Measurements from ENCODE around the gene ZNF581. TPM values are rescaled to one million over a fixed set of nuclear protein-coding genes. Genes with fewer than 3 reads are reported as not detected.
A peak's percentile ranks its signal among the peaks of the same experiment; 100 is the strongest.

Gene ZNF581
- total RNA-seq, 3 donors from 2014 or later: 10.7 to 16.8 (median 16.7) TPM

DNA sequence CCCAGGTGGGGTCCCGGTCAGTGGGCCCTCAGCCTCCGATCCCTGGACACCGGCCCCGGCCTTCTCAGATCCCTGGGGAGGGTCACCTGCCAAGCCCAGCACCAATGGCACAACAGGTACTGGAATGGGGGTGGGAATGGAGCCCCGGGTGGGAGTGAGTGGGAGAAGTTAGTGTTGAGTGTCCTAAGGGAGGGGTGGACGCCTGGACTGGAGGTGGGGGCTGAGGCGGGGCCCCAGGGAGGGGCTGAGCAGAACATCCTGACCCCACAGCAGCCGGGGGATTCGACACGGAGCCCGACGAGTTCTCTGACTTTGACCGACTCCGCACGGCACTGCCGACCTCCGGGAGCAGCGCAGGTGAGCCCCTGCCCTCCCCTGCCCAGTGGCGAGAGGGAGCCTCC is 49.2 kb downstream of the ZNF581 start:
- no peak overlapping the region for H3K4me3 ChIP-seq
- peak in 1 of 2 donors; percentile 48 for DNase-seq (ENCODE audit: low spot score in 2 of 2)
- peaks cover 7% of the 10 kb centered on the region for H3K36me3 ChIP-seq
- no peaks in the 10 kb centered on the region for H3K27me3 ChIP-seq
- H3K4me1 ChIP-seq: no peaks in the 10 kb centered on the region
- H3K27ac ChIP-seq: no peak overlapping the region
- H3K9me3 ChIP-seq: no peaks in the 10 kb centered on the region
- TF ChIP-seq, protein P1, sequence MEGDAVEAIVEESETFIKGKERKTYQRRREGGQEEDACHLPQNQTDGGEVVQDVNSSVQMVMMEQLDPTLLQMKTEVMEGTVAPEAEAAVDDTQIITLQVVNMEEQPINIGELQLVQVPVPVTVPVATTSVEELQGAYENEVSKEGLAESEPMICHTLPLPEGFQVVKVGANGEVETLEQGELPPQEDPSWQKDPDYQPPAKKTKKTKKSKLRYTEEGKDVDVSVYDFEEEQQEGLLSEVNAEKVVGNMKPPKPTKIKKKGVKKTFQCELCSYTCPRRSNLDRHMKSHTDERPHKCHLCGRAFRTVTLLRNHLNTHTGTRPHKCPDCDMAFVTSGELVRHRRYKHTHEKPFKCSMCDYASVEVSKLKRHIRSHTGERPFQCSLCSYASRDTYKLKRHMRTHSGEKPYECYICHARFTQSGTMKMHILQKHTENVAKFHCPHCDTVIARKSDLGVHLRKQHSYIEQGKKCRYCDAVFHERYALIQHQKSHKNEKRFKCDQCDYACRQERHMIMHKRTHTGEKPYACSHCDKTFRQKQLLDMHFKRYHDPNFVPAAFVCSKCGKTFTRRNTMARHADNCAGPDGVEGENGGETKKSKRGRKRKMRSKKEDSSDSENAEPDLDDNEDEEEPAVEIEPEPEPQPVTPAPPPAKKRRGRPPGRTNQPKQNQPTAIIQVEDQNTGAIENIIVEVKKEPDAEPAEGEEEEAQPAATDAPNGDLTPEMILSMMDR (IDR thresholded peaks at IDR 0.05): no peak
- TF ChIP-seq POLR2A (IDR thresholded peaks at IDR 0.05) (no peak), POLR2AphosphoS5 (IDR thresholded peaks at IDR 0.05) (no peak)
- intact Hi-C loops (cut with DNase I; ENCODE audit: low total_unique reads): no loop called here

DNA sequence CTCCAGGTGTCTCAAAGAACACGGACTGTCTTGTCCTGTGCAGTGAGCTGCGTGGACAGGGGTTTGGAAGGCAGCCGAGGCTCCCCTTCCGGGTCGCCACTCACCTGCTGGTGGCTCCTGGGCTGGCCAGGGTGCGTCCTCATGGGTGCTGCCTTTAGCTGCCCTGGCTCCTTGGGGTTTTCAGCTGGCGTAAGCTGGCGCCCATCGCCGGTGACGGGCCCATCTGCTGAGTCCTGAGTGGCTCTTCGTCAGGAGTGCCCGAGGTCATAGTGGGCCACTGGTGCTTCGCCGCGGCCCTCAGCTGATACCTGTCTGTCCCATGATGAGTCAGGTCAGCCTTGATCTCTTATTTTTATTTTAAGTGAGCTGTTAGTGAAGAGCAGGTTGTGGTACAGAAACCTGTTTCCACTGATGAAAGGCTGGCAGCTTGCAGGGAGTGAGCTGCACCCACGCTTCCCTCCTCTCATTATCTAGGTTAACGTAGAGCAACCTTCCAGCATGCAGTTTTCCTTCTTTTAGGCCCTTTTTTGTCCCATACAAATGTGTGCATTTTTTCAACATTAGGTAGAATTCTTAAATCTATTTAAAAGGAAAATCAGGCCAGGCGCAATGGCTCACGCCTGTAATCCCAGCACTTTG is 50.0 kb downstream of the ZNF581 start:
- Histone ChIP-seq H3K9me3 (no peaks in the 10 kb centered on the region), H3K4me1 (no peaks in the 10 kb centered on the region), H3K36me3 (peaks cover 7% of the 10 kb centered on the region), H3K4me3 (no peak overlapping the region), H3K27ac (no peak overlapping the region), H3K27me3 (no peaks in the 10 kb centered on the region)
- no peak for TF ChIP-seq POLR2AphosphoS5 (IDR thresholded peaks at IDR 0.05)
- no peak for TF ChIP-seq POLR2A (IDR thresholded peaks at IDR 0.05)
- TF ChIP-seq, protein P1 (IDR thresholded peaks at IDR 0.05): no peak
- intact Hi-C loops (cut with DNase I; ENCODE audit: low total_unique reads): no loop called here
- peak in 1 of 2 donors; percentile 28 for DNase-seq (ENCODE audit: low spot score in 2 of 2)

DNA sequence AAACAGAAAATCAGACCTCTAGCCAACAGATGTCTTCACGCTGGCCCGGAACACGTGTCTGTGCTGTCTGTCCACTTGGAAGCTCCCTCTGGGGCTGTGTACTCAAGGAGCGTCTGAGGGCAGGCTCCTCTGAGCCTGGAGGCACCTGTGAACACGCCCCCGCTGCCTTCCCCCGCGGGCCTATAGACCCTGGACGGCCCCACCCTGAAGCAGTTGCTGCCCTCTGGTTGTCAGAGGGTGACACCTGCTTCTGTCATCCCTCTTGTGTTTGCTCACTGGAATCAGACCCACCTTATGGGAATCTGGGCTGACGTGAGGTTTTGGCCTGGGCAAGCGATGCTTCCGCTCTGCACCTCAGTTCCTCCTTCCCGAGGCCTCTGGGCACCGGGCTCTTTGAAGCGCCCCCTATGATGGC is 50.8 kb downstream of the ZNF581 start:
- H3K4me1 ChIP-seq: no peaks in the 10 kb centered on the region
- H3K36me3 ChIP-seq: peaks cover 7% of the 10 kb centered on the region
- DNase-seq (ENCODE audit: low spot score in 2 of 2): peak in 1 of 2 donors; percentile 45
- no peak overlapping the region for H3K4me3 ChIP-seq
- no peaks in the 10 kb centered on the region for H3K27me3 ChIP-seq
- intact Hi-C loops (cut with DNase I; ENCODE audit: low total_unique reads): no loop called here
- no peaks in the 10 kb centered on the region for H3K9me3 ChIP-seq
- no peak overlapping the region for H3K27ac ChIP-seq
- TF ChIP-seq POLR2A (IDR thresholded peaks at IDR 0.05): no peak
- TF ChIP-seq POLR2AphosphoS5 (IDR thresholded peaks at IDR 0.05): no peak
- TF ChIP-seq, protein P1 (IDR thresholded peaks at IDR 0.05): no peak

DNA sequence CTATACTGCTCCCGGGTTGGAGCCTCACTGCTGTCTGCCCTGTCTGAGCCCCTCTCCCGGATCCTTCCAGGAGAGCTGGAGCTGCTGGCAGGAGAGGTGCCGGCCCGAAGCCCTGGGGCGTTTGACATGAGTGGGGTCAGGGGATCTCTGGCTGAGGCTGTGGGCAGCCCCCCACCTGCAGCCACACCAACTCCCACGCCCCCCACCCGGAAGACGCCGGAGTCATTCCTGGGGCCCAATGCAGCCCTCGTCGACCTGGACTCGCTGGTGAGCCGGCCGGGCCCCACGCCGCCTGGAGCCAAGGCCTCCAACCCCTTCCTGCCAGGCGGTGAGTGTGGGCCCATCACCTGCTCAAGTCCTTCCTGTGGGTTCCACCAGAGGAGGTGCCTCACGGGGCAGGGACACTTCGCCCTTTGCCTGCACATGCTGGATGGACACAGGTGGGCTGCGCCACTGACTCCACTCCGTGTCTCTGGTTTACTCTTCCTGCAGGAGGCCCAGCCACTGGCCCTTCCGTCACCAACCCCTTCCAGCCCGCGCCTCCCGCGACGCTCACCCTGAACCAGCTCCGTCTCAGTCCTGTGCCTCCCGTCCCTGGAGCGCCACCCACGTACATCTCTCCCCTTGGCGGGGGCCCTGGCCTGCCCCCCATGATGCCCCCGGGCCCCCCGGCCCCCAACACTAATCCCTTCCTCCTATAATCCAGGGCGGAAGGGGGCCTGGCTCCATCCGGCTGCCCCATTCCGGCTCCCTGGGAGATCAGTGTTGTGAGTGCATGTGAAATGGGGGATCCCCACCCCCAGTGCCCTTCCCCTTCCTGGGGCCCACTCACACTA is 51.4 kb downstream of the ZNF581 start:
- intact Hi-C loops (cut with DNase I; ENCODE audit: low total_unique reads): no loop called here
- Histone ChIP-seq H3K27ac (no peak overlapping the region), H3K4me1 (no peaks in the 10 kb centered on the region), H3K4me3 (no peak overlapping the region), H3K36me3 (peaks cover 4% of the 10 kb centered on the region), H3K27me3 (no peaks in the 10 kb centered on the region), H3K9me3 (no peaks in the 10 kb centered on the region)
- TF ChIP-seq POLR2AphosphoS5 (IDR thresholded peaks at IDR 0.05) (no peak), POLR2A (IDR thresholded peaks at IDR 0.05) (no peak)
- TF ChIP-seq, protein P1 (IDR thresholded peaks at IDR 0.05): no peak
- DNase-seq (ENCODE audit: low spot score in 2 of 2): peak in 1 of 2 donors; percentile 49

Other genes with a start within 250 kb of the ZNF581 start
- gene UBE2S, start 235.9 kb upstream of the ZNF581 start, total RNA-seq: 1 to 10 TPM; 7.2 to 9.0 (median 8.9) TPM
- under 1 TPM in 1 of 3 donors, not detected in 2; 0.29 TPM for gene SHISA7, start 200.3 kb upstream of the ZNF581 start, total RNA-seq
- gene ISOC2, start 182.0 kb upstream of the ZNF581 start, total RNA-seq: 10 to 100 TPM; 42.7 to 71.5 (median 57.0) TPM
- gene C19orf85, start 178.9 kb upstream of the ZNF581 start, total RNA-seq: not detected
- 1 to 10 TPM; 2.1 to 4.4 (median 4.3) TPM for gene ZNF628, start 167.0 kb upstream of the ZNF581 start, total RNA-seq
- gene NAT14, start 158.5 kb upstream of the ZNF581 start, total RNA-seq: 10 to 100 TPM in 2 of 3 donors, 1 to 10 TPM in 1; 1.9 to 11.3 (median 10.8) TPM
- gene SSC5D, start 155.2 kb upstream of the ZNF581 start, total RNA-seq: 1 to 10 TPM; 3.6 to 7.2 (median 3.8) TPM
- gene SBK2, start 106.5 kb upstream of the ZNF581 start, total RNA-seq: not detected
- 1 to 10 TPM in 1 of 3 donors, not detected in 2; 1.3 TPM for gene SBK3, start 98.1 kb upstream of the ZNF581 start, total RNA-seq
- 1 to 10 TPM; 1.6 to 2.3 (median 1.6) TPM for gene ZNF579, start 62.8 kb upstream of the ZNF581 start, total RNA-seq
- 1 to 10 TPM; 3.7 to 7.5 (median 6.1) TPM for gene FIZ1, start 44.1 kb upstream of the ZNF581 start, total RNA-seq
- gene ZNF524, start 43.4 kb upstream of the ZNF581 start, total RNA-seq: 10 to 100 TPM; 22.3 to 25.6 (median 25.4) TPM
- 1 to 10 TPM; 3.2 to 5.0 (median 3.9) TPM for gene ZNF865, start 38.0 kb upstream of the ZNF581 start, total RNA-seq
- 1 to 10 TPM; 2.6 to 6.7 (median 4.9) TPM for gene ZNF784, start 19.1 kb upstream of the ZNF581 start, total RNA-seq
- gene ZNF580, start 2.6 kb upstream of the ZNF581 start, total RNA-seq: 10 to 100 TPM; 21.0 to 24.3 (median 22.4) TPM
- gene CCDC106, start 4.6 kb downstream of the ZNF581 start, total RNA-seq: 10 to 100 TPM in 2 of 3 donors, 1 to 10 TPM in 1; 7.9 to 10.5 (median 10.2) TPM
- gene U2AF2, start 11.4 kb downstream of the ZNF581 start, total RNA-seq: 10 to 100 TPM; 82.5 to 93.4 (median 85.3) TPM
- 10 to 100 TPM; 22.2 to 47.2 (median 27.5) TPM for gene EPN1, start 31.6 kb downstream of the ZNF581 start, total RNA-seq
- not detected for gene NLRP9, start 94.8 kb downstream of the ZNF581 start, total RNA-seq
- gene RFPL4A, start 115.4 kb downstream of the ZNF581 start, total RNA-seq: not detected
- not detected for gene RFPL4AL1, start 125.5 kb downstream of the ZNF581 start, total RNA-seq
- gene NLRP11, start 188.3 kb downstream of the ZNF581 start, total RNA-seq: under 1 TPM in 1 of 3 donors, not detected in 2; 0.33 TPM
- gene NLRP4, start 192.9 kb downstream of the ZNF581 start, total RNA-seq: not detected